Fibroblast of lung (primary cell): Measurements from ENCODE around the gene DMBX1.

ENCODE experiments used
- CTCF ChIP-seq, 2 donors: IDR thresholded peaks in 1 of 2; conservative IDR thresholded peaks in 1 of 2; 1 replicate in 1 of 2; 2 replicates in 1 of 2; pipeline ENCODE4 v1.5.1; 2011 to 2012; ENCODE audit warnings: low read length in 2 of 2, control low read depth in 1 of 2, inconsistent platforms in 1 of 2, low read depth in 1 of 2, mild to moderate bottlenecking in 1 of 2
- EZH2 ChIP-seq: IDR thresholded peaks from 2 replicates; pipeline ENCODE4 v1.5.1; 2012; ENCODE audit warnings: low read length, control low read depth, mild to moderate bottlenecking; ENCODE audit errors: missing control alignments

GRCh38 chr1:46493316-46494032, 3.8 kb downstream of the DMBX1 start:
- TF ChIP-seq CTCF (conservative IDR thresholded peaks at IDR 0.05 in 1 of 2, IDR thresholded peaks at IDR 0.05 in 1 of 2; ENCODE audit: low read depth in 1 of 2, low read length in 2 of 2) (no peak), EZH2 (no peak)
